ENCODE data around the gene RLN2.
"Not testable (repeated sequence)": the region's sequence is repeated elsewhere in the genome, so short reads cannot be mapped to it uniquely, and the experiment has no call there.

The RLN2 gene

DNA sequence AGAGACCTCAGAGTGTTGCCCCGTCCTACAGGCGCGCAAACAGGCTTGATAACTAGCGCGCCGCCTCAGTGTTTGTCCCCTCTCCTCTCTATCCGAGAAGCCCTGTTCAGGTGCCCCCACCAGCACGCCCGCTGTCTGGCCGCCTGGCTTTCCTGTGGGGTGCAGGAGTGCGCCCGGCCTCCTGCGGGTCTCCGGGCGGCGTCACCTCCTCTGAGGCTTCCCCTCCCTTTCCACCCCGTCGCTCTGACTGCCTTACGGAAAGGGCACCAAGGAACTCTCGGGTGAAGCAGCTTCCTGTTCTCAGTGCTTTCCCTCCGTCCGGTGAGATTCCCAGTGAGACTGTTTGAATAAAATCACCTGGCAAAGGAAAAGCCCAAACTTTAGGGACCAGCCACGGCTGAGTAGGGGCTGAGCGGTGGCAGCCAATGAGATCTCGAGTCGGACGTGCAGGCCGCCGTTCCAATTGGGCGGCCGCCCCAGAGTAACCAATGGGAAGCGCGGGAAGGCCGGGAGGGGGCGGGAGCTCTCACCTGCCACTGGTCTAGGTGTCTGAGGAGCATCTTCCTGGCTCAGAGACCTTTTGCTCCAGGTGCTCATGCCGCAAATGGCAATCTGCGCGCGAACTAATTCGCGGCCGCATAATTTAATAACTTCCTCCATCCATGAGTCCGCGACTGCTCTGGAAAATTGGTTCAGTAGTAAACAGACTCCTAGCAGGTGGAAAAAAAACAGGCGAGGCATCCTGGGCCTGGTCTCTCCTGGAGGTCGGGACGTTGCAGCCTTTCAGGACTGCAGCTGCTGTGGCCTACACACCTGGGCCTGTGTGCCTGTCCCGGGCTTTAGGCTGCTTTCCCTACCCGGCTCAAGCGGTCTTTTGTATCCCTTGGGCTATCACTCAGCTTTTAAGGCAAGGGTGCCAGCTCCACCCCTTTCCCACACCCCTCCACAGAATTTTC lies at the start of gene RLN2:
TSS of gene RLN2 (minus strand) at position 877 of the 956 bp plus-strand sequence. CDS start at position 741, 136 bp downstream.
- DNase-seq: not testable (repeated sequence)

DNA sequence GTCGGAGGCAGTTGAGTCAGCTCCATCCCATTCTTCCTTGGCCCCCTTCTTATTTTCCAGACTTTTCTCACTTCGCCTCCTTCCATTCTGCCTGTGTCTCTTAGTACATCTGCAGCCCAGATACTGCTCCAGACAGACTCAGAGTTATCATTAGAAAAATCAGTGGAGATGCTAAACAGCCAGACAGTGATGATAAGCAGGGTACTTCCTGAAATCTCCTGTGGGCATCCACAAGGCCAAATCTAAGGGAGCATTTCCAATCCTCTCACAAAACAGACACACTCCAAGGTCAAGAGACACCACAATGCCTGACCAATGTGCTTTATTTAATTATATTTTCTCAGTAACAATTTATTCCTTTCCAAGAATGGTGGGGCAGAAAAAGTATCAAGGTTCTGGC lies 49.7 kb upstream of the RLN2 start:
- no peak for DNase-seq

DNA sequence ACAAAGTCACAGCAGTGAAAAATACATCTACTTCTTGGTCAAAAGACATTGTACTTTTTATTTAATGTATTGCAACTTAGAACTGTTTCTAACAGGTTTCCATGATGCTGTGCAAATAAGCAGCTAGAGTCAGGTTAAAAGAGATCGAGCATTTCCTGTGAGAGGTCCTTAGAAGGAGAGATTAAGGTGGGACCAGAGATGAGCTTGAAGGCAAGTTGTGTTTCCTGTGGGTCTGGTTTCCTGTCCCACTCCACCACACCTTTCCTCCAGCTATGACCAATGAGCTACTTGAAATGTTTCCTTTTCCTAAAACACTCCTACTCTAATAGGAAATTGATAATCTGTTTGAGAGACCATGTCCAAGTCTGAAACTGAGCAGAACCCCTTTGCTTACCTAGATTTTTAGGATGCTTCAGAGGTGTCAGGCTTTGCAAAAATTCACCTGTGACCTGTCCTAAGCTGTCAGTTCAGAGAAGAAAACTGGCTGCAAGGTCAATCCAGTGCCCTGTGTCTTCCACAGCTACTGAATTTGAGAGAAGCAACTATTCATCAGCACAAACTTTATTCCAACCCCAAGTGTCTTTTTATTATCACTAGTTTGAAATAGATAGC lies 48.2 kb upstream of the RLN2 start:
- DNase-seq: no peak

GRCh38 chr9:5338992-5339981 lies 34.8 kb upstream of the RLN2 start, which contains the start of gene RLN1:
TSS of gene RLN1 (minus strand) at chr9:5339876. CDS start at chr9:5339746, 130 bp downstream.
- DNase-seq: not testable (repeated sequence)

DNA sequence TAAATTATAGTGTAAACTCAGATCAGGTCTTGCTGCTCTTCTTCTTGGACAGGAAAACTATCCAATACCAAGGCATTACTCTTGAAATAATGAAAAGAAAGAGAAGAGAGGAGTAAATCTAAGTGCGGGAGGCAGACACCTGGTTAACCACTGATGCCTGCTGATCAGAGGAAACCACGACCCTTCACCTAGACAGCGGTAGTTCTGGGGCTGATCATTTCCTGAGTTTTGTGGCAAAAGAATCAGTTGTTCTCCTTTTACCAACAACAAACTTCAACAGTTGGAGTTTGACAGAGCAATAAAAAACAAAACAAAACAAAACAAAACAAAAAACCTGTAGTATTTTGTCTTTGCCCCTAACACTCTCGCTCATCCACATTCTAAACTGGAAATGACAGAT lies 32.2 kb upstream of the RLN2 start:
- no peak for DNase-seq

DNA sequence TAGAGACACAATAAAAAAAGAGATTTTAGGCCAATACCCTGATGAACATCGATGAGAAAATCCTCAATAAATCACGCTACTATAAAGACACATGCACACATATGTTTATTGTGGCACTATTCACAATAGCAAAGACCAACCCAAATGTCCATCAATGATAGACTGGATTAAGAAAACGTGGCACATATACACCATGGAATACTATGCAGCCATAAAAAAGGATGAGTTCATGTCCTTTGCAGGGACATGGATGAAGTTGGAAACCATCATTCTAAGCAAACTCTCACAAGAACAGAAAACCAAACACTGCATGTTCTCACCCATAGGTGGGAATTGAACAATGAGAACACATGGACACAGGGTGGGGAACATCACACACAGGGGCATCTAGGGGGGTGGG lies 26.8 kb upstream of the RLN2 start:
- not testable (repeated sequence) for DNase-seq

DNA sequence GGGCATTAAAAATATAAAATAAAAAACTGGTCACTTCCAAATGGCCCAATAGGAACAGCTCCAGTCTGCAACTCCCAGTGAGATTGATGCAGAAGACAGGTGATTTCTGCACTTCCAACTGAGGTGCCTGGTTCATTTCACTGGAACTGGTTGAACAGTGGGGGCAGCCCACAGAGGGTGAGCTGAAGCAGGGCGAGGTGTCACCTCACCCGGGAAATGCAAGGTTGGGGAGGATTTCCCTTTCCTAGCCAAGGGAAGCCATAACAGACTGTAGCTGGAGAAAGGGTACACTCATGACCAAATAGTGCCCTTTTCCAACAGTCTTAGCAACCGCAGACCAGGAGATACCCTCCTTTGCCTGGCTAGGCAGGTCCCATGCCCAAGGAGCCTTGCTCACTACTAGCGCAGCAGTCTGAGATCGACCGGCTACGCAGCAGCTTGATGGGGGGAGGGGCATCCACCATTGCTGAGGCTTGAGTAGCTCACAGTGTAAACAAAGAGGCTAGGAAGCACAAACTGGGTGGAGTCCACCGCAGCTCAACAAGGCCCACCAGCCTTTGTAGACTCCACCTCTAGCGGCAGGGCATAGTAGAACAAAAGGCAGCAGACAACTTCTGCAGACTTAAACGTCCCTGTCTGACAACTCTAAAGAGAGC lies 22.5 kb upstream of the RLN2 start:
- no peak for DNase-seq

DNA sequence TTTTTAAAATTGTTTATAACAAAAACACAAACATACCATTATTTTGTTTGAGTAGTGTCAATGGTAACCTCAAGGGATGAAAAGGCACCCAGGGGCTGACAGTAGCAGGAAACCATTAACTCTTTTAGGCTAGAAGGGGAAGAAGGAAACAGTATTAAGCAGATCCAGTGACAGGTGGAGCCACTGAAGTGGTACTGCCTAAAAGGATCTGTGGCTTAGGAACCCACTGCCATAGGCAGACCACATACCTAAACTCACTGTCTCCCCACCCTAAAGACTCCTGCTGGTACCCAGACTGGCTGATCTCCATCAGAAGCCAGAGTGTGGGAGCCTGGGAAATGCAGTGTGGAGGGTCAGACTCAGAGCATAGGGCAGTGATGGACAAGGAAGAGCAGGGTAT lies 21.7 kb upstream of the RLN2 start:
- DNase-seq: no peak

GRCh38 chr9:5321601-5322000 lies 17.1 kb upstream of the RLN2 start:
- not testable (repeated sequence) for DNase-seq

- DNase-seq: no peak
These were observed 16.5 kb upstream of the RLN2 start for GRCh38 chr9:5321058-5321457.

DNA sequence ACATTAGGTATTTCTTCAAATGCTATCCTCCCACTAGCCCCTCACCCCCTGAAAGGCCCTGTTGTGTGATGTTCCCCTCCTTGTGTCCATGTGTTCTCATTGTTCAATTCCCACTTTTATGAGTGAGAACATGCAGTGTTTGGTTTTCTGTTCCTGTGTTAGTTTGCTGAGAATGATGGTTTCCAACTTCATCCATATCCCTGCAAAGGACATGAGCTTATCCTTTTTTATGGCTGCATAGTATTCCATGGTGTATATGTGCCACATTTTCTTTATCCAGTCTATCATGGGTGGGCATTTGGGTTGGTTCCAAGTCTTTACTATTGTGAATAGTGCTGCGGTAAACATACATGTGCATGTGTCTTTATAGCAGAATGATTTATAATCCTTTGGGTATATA lies 11.9 kb upstream of the RLN2 start:
- DNase-seq: not testable (repeated sequence)

- no peak for DNase-seq
These were observed 10.8 kb upstream of the RLN2 start for GRCh38 chr9:5315187-5315923.

- no peak for DNase-seq
These were observed 6.3 kb upstream of the RLN2 start for GRCh38 chr9:5310851-5311250.

DNA sequence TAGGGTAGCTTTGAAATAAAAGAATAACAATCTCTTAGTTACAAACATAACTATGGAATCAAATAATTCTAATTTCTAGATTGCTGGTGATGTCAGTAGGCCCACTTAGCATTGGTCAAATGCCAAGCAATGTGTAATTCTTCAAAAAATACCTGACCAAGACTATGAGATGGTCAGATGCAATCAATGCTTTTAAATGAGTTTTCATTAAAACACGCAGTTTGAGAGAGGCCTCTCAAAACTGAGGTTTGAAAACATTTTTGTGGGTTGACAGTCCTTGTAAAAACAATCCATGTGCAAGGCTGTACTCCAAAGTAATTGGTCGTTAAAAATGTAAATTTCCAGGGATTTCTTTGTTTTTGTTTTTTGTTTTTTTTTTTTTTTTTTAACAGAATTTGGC lies 1.2 kb upstream of the RLN2 start:
- no peak for DNase-seq

- no peak for DNase-seq
These were observed 3.0 kb downstream of the RLN2 start for GRCh38 chr9:5301544-5301943.

- DNase-seq: no peak
These were observed 12.4 kb downstream of the RLN2 start for GRCh38 chr9:5292141-5292540.

- DNase-seq: no peak
These were observed 15.9 kb downstream of the RLN2 start for GRCh38 chr9:5288591-5288990.

GRCh38 chr9:5286262-5286661 lies 18.3 kb downstream of the RLN2 start:
- DNase-seq: no peak

- no peak for DNase-seq
These were observed 26.0 kb downstream of the RLN2 start for GRCh38 chr9:5278486-5278885.

GRCh38 chr9:5274770-5275169 lies 29.7 kb downstream of the RLN2 start:
- no peak for DNase-seq

GRCh38 chr9:5269249-5269715 lies 35.2 kb downstream of the RLN2 start:
- DNase-seq: no peak

Measured in suppressor macrophage treated with lipopolysaccharide for 1 hour (primary cell).